ENCODE results near the gene IGSF6.
"Not testable (repeated sequence)": the region's sequence is repeated elsewhere in the genome, so short reads cannot be mapped to it uniquely, and the experiment has no call there.

DNA sequence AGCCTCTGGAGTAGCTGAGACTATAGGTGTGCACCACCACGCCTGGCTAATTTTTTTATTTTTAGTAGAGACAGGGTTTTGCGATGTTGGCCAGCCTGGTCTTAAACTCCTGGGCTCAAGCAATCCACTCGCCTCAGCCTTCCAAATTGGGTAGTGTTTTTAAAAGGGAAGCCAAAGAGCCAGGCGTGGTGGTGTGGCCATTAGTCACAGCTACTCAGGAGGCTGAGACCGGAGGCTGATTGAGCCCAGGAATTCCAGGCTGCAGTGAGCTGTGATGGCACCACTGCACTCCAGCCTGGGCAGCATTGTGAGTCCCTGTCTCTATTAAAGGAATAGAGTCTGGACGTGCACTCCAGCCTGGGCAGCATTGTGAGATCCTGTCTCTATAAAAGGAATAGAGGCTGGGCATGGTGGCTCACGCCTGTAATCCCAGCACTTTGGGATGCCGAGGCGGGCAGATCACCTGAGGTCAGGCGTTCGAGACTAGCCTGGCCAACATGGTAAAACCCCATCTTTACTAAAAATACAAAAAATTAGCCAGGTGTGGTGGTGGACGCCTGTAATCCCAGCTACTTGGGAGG is 2.5 kb downstream of the IGSF6 start:
- not testable (repeated sequence) for TF ChIP-seq SIN3A (IDR thresholded peaks at IDR 0.05; ENCODE audit: borderline replicate concordance, insufficient read depth, low read depth, low read length); POLR2AphosphoS5 (IDR thresholded peaks at IDR 0.05; ENCODE audit: low read depth, low read length)
- TF ChIP-seq, protein P1, sequence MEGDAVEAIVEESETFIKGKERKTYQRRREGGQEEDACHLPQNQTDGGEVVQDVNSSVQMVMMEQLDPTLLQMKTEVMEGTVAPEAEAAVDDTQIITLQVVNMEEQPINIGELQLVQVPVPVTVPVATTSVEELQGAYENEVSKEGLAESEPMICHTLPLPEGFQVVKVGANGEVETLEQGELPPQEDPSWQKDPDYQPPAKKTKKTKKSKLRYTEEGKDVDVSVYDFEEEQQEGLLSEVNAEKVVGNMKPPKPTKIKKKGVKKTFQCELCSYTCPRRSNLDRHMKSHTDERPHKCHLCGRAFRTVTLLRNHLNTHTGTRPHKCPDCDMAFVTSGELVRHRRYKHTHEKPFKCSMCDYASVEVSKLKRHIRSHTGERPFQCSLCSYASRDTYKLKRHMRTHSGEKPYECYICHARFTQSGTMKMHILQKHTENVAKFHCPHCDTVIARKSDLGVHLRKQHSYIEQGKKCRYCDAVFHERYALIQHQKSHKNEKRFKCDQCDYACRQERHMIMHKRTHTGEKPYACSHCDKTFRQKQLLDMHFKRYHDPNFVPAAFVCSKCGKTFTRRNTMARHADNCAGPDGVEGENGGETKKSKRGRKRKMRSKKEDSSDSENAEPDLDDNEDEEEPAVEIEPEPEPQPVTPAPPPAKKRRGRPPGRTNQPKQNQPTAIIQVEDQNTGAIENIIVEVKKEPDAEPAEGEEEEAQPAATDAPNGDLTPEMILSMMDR (IDR thresholded peaks at IDR 0.05), result not testable (repeated sequence)
- TF ChIP-seq, protein P2, sequence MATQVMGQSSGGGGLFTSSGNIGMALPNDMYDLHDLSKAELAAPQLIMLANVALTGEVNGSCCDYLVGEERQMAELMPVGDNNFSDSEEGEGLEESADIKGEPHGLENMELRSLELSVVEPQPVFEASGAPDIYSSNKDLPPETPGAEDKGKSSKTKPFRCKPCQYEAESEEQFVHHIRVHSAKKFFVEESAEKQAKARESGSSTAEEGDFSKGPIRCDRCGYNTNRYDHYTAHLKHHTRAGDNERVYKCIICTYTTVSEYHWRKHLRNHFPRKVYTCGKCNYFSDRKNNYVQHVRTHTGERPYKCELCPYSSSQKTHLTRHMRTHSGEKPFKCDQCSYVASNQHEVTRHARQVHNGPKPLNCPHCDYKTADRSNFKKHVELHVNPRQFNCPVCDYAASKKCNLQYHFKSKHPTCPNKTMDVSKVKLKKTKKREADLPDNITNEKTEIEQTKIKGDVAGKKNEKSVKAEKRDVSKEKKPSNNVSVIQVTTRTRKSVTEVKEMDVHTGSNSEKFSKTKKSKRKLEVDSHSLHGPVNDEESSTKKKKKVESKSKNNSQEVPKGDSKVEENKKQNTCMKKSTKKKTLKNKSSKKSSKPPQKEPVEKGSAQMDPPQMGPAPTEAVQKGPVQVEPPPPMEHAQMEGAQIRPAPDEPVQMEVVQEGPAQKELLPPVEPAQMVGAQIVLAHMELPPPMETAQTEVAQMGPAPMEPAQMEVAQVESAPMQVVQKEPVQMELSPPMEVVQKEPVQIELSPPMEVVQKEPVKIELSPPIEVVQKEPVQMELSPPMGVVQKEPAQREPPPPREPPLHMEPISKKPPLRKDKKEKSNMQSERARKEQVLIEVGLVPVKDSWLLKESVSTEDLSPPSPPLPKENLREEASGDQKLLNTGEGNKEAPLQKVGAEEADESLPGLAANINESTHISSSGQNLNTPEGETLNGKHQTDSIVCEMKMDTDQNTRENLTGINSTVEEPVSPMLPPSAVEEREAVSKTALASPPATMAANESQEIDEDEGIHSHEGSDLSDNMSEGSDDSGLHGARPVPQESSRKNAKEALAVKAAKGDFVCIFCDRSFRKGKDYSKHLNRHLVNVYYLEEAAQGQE (IDR thresholded peaks at IDR 0.05; ENCODE audit: insufficient read depth in 1 of 2, low read depth in 2 of 2, low read length in 1 of 2), result not testable (repeated sequence)

All from Panc1 (cell line).